ENCODE results near the gene ZBTB1.

The ZBTB1 gene

GRCh38 chr14:64542836-64543201 lies 38.2 kb downstream of the ZBTB1 start:
- Histone ChIP-seq H3K27ac (no peak overlapping the region), H3K4me3 (peak overlapping the region; percentile 77)
- DNase-seq (ENCODE audit: low spot score) = no peak
- TF ChIP-seq CTCF (IDR thresholded peaks at IDR 0.05) = no peak

DNA sequence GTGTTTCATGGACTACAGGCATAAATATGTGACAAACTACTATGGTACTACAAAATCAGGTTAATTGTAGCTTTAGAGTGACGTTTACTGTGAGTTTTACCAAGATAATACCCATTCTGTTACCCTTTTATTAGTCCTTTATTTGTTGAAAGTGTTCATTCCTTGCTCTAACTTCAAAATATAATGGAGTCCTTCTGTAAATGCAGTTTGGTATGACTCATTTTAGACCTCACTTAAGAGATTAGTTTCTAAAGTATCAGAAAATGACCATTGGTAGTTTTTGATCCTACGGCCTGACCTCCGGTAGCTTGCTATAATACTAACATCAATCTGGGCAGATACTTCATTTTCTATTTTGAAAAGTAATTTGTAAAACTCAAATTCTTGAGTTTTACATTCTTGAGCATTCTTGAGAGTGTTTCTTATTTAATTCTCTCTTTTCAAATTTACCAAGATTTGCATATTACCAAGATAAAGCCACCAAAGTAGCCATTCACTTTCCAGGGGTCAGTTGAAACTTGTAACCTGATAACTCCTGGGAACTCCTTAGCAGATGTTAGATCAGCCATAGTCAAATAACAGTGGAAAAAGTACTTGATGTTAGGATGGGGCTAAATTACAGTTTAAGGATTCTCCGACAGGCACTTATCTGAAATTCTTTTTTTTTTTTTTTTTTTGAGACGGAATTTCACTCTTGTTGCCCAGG lies 40.2 kb downstream of the ZBTB1 start:
- Histone ChIP-seq H3K27ac (no peak overlapping the region), H3K4me3 (no peak overlapping the region)
- DNase-seq (ENCODE audit: low spot score) = no peak
- no peak for TF ChIP-seq CTCF (IDR thresholded peaks at IDR 0.05)

GRCh38 chr14:64549016-64549415 lies 44.4 kb downstream of the ZBTB1 start:
- Histone ChIP-seq H3K27ac (no peak overlapping the region), H3K4me3 (no peak overlapping the region)
- TF ChIP-seq CTCF (IDR thresholded peaks at IDR 0.05) = no peak
- no peak for DNase-seq (ENCODE audit: low spot score)

- TF ChIP-seq CTCF (IDR thresholded peaks at IDR 0.05) = no peak
- no peak for DNase-seq (ENCODE audit: low spot score)
Observed at GRCh38 chr14:64549791-64550620, 45.4 kb downstream of the ZBTB1 start, which contains the start of gene PPP1R36. Gene PPP1R36 (plus strand): TSS chr14:64549961. CDS start chr14:64549998, 37 bp downstream.

DNA sequence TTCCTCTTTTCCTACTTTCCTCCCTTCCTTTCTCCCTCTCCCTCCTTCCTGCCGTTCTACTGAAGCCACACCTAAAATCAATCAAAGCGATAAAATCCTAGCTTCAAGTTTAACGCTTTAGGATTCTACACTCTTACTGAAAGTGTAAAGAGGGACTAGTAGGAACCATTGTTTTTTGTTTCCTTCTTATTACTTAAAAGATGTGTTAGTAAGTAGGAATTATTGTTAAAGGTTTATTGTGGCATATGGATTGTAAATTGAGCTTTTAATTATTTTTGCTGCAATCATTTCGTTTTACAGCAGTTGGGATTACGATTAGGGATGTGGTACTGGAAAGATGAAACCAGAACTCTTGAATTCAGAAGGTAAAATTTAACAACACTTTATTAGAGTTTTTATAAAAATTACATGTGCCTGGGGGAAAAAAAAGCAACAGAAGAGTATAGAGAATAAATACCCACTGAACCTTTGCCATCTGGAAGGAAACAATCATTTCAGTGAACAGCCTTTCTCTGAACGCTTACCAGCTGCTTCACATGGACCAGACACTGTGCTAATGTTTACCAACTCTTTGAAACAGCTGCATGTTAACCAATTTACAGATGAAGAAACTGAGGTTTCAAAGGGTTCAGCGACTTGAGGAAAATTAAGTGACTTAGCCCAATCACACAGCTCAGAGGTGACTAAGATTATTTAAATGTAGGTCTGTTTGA lies 46.2 kb downstream of the ZBTB1 start:
- TF ChIP-seq CTCF (IDR thresholded peaks at IDR 0.05) = no peak
- Histone ChIP-seq H3K4me3 (no peak overlapping the region), H3K27ac (no peak overlapping the region)
- DNase-seq (ENCODE audit: low spot score) = no peak

More at GRCh38 chr14:64549791-64550620, 45.4 kb downstream of the ZBTB1 start, which contains the start of gene PPP1R36:
- H3K27ac ChIP-seq = no peak within 1 kb of the TSS
- peak within 1 kb of the TSS; percentile 59 for H3K4me3 ChIP-seq

DNA sequence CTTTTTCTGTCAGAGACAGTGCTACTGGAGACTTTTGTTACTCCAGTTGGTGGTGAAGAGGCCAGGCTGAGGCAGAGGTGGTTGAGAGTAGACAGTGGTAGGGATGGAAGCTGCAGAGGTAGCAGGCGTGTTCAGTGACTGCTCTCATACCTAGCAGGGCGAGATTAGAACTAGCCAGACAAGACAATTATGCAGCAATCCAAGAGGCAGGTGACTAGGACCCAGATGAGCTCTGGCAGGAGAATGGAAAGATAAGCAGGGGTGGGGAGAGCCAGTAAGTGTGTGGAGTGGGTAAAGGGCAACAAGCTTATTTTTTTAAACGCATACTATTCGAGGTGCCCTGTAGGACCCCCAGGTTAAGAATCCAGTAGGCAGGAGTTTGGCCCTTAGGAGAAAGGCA lies 50.0 kb downstream of the ZBTB1 start:
- H3K27ac ChIP-seq = no peak overlapping the region
- TF ChIP-seq CTCF (IDR thresholded peaks at IDR 0.05) = no peak
- no peak for DNase-seq (ENCODE audit: low spot score)
- no peak overlapping the region for H3K4me3 ChIP-seq

Measured in coronary artery (tissue), 2 donors.